Measurements from ENCODE around the gene ADGRG1.
"Not testable (repeated sequence)": the region's sequence is repeated elsewhere in the genome, so short reads cannot be mapped to it uniquely, and the experiment has no call there.

The ADGRG1 gene

DNA sequence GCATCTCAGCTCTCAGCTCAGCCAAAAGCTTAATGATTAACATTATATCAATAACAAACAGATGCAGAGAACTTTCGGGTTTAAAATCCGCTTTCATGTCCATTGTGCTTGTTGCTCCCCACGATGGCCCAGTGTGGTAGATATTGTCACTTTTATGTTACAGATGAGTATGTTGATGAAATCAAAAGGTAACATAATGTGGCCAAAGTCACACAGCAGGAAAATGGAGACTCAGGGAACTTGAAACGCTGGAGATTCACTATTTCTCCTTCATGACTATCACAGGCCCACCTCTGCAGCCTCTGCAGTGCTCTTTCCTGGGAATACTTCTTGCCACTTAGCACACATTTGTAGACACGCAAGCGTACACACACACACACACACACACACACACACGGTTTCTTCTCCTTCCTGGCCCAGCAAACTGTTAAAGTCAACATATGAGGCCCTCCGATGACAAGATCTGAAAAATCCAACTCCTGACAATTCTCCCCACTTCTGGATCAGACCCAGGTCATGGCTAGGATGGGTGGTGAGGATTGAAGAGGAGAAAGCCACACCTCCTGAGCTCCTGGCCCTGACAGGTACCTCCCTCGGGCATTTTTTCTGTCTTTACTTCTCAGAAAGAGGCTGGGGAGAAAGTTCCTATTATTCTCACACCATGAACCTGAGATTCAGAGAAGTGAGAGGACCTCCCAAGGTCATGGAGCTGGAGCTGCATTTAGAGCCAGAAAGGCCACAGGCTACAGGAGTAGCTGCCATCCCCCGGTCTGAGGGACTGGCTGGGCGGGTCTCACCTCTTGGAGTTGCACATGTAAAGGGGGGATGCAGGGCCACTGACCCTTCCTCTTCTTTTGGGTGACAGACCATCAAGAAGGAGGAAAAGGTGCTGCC lies 75.8 kb downstream of the ADGRG1 start:
- DNase-seq, result no peak

DNA sequence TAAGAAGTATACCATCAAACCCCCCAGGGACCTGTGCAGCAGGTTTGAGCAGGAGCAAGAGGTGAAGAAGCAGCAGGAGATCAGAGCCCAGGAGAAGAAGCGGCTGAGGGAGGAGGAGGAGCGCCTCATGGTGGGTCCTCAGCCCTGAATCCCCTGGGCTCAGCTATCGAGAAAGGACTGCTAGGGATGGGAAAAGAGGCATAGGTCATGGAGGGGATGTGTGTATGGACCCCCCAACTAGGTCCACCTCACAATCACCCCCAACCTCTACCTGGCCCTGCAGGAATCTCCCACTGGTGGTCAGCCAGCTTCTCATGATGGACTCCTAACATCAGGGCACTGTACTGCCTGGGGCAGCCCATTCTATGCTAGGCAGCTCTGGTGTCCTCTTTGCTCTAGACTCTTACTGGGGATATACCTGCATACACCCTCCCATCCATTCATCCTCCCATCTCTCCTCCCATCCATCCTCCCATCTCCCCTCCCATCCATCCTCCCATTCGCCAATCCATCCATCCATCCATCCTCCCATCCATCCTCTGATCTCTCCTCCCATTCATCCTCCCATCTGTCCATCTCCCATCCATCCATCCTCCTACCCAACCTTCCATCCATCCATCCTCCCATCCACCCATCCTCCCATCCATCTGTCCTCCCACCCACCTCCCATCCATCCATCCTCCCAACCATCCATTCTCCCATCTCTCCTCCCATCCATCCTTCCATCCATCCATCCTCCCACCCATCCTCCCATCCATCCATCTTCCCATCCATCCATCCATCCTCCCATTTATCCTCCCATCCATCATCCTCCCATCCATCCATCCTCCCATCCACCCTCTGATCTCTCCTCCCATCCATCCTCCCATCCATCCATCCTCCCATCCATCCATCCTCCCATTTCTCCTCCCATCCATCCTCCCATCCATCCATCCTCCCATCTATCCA lies 76.7 kb downstream of the ADGRG1 start:
- no peak for DNase-seq

DNA sequence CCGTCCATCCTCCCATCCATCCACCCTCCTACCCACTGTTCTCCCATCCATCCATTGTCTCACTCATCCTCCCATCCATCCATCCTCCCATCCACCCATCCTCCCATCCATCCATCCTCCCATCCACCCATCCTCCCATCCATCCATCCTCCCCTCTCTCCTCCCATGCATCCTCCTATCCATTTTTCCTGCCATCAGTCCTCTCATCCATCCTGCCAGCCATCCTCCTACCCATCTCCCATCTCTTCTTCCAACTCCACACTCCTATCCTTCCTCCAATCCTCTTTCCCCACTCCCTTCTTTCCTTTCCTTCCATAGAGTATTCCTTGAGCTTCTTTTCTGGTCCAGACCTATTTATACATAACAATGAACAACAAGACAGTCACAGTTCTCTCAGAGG lies 78.3 kb downstream of the ADGRG1 start:
- no peak for DNase-seq

DNA sequence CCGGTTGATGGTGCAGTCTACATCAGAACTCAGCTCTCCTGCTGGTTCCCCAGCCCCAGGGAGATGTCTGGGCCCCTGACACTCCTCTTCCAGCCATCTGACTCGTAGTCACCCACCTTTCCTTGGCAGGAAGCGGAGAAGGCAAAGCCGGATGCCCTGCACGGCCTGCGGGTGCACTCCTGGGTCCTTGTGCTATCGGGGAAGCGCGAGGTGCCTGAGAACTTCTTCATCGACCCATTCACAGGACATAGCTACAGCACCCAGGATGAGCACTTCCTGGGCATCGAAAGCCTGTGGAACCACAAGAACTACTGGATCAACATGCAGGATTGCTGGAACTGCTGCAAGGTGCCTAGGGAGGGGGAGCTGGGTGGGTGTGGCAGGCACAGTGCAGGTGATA lies 78.9 kb downstream of the ADGRG1 start:
- DNase-seq, result no peak

DNA sequence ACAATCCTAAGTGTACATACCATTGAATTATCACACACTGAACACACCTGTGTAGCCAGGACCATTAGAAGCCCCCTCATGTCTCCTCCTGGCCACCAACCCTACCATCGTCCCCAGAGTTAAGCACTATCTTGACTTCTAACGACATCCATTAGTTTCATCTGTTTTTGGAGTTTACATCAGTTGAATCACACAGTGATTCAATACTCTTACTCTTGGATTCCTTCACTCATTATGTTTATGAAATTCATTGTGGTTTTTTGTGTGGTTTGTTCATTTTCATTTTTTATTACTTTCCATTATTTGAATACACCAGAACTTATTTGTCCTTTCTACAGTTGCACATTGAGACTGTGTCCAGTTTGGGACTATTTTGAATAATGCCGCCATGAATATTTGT lies 79.7 kb downstream of the ADGRG1 start:
- DNase-seq, result no peak

DNA sequence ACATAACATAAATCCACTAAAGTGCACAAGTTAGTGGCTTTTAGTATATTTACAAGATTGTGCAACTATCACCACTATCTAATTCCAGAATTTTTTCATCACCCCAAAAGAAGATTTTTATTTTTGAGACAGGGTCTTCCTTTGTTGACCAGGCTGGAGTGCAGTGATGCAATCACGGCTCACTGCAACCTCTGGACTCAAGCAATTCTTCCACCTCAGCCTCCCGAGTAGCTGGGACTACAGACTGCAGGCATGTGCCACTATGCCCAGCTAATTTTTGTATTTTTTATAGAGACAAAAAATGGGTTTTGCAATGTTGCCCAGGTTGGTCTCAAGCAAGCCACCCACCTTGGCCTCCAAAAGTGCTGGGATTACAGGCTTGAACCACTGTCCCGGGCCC lies 81.2 kb downstream of the ADGRG1 start:
- DNase-seq, result no peak

DNA sequence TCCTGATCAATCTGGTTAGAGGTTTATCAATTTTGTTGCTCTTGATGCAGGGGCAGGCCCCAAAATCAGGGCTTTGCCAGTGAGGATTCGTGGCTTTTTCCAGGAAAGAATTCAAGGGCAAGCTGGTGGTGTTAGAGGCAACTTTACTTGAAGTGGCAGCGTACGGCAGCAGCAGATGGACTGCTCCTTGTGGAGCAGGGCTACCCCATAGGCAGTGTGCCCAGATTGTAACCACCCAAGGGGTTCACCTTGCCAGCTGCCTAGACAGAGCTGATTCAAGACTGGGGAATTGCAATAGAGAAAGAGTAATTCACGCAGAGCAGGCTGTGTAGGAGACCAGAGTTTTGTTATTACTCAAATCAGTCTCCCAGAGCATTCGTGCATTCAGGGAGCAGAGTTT lies 82.9 kb downstream of the ADGRG1 start:
- no peak for DNase-seq

DNA sequence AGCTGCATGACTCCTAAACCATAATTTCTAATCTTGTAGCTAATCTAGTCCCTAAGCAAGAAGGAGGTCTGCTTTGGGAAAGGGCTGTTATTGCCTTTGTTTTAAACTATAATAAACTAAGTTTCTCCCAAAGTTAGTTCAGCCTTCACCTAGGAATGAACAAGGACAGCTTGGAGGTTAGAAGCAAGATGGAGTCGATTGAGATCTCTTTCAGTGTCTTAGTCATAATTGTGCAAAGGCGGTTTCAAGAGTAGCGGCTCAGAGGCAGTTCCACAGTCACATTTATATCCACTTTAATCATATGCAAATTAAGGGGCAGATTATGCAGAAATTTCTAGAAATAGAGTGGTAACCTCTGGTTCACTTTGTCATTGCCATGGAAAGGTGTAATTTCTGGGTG lies 83.6 kb downstream of the ADGRG1 start:
- no peak for DNase-seq

DNA sequence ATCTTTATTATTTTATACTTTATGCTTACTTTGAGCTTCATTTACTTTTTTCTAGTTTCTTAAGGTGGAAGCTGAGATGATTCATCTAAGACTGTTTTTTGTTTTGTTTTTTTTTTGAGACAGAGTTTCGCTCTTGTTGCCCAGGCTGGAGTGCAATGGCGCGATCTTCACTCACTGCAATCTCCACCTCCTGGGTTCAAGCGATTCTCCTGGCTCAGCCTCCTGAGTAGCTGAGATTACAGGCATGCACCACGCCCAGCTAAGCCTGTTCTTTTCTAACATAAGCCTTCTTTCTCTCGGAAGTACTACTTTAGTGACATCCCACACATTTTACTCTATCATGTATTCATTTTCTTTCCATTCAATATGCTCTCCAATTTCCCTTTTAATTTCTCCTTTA lies 84.1 kb downstream of the ADGRG1 start:
- DNase-seq, result not testable (repeated sequence)

DNA sequence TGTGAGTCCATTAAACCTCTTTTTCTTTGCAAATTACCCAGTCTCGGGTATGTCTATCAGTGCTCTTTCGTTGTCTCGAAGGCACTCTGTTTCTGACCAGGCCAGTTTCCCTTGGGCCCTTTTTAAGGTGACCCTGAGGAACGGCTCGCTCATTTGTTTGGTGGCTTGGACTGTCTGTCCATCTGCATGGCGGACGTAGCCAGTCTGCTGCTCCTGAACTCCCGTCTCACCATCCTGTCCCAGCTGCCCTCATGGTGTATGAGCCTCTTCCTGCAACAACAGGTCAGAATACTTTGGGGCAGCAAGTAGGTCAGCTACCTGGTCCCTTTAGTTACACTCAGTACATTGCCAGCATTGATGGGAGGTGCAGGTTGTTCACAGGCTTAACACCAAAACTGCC lies 85.2 kb downstream of the ADGRG1 start:
- no peak for DNase-seq

DNA sequence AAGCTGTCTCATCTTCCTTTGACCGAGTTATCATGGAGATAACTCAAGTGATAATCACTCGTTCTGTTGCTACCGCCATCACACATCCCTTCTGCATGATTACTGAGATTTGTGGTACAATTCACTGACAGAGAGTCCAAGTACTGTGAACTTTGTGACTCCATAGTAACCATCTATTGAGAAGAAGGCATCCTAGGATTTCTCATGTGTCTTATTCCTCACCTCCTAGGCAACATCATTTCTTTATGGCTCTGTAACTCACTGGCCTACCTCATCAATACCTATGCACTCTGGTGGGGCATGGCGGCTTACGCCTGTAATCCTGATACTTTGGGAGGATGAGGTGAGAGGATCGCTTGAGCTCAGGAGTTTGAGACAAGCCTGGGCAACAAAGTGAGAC lies 85.6 kb downstream of the ADGRG1 start:
- DNase-seq, result no peak

All from KG1 (cell line).